BJ (cell line): ENCODE results near the gene TIGD6. TPM values are rescaled to one million over a fixed set of nuclear protein-coding genes. Genes with fewer than 3 reads are reported as not detected.

Source experiments
- CTCF ChIA-PET: fragments of 350-600 bp; formaldehyde crosslinking; extraction: SDS; loops from one replicate; lab custom pipeline; 2021; ENCODE audit warnings: antibody characterized with exemption, inconsistent platforms; lab: Yijun Ruan, JAX
- POLR2A ChIA-PET: fragments of 300-600 bp; sonication (Branson Sonifier 250); formaldehyde crosslinking; extraction: SDS; loops from one replicate; lab custom pipeline; 2021; ENCODE audit warnings: antibody characterized with exemption; lab: Charles Lee
- DNase-seq: peaks from one replicate; pipeline ENCODE4 v3.0.0-alpha.2; 2011; ENCODE audit warnings: low read depth
- H3K27me3 ChIP-seq: 2 replicates; pipeline ENCODE4 v1.6.0; 2011; ENCODE audit warnings: low read length; ENCODE audit not compliant: control insufficient read depth, insufficient read depth
- H3K36me3 ChIP-seq: 2 replicates; pipeline ENCODE4 v1.5.1; 2011; ENCODE audit warnings: low read length; ENCODE audit not compliant: control insufficient read depth, insufficient read depth
- H3K4me3 ChIP-seq: 2 replicates; pipeline ENCODE4 v1.5.1; 2011; ENCODE audit warnings: low read depth, mild to moderate bottlenecking, control low read depth, low read length
- CTCF ChIP-seq: IDR thresholded peaks from 2 replicates; pipeline ENCODE4 v1.5.1; 2011; ENCODE audit warnings: low read depth, mild to moderate bottlenecking, control low read depth, inconsistent platforms, low read length, moderate library complexity; ENCODE audit not compliant: insufficient read depth
- polyA plus RNA-seq: library from polyadenylated mRNA; depleted of rRNA; stranded (reverse); fragments of >200 nt; gene quantifications from 2 replicates; pipeline ENCODE4 v1.2.3, GENCODE V29; 2011

TIGD6 gene
- polyA plus RNA-seq, 1 experiment, result 4.6 TPM

- no peak overlapping the region for H3K4me3 ChIP-seq
- DNase-seq, result no peak
- ChIA-PET CTCF (interaction anchor here (0.6 to 1.2 kb wide), 3 partner anchors 16 to 23 kb away, joined by 3 read pairs; no protein-coding TSS in a partner anchor), POLR2A (no interaction called here)
- peaks cover 23% of the 10 kb centered on the region for H3K36me3 ChIP-seq
- no peak for TF ChIP-seq CTCF
- H3K27me3 ChIP-seq, result no peaks in the 10 kb centered on the region
These were observed 43.3 kb upstream of the TIGD6 start for GRCh38 chr5:150043657-150044328.

GRCh38 chr5:150042459-150042858 lies 42.0 kb upstream of the TIGD6 start:
- ChIA-PET CTCF (interaction anchor here (1.1 kb wide), 1 partner anchor 18 kb away, joined by 4 read pairs; no protein-coding TSS in a partner anchor), POLR2A (no interaction called here)
- TF ChIP-seq CTCF, result no peak
- H3K27me3 ChIP-seq, result no peaks in the 10 kb centered on the region
- H3K36me3 ChIP-seq, result peaks cover 19% of the 10 kb centered on the region
- DNase-seq, result no peak
- no peak overlapping the region for H3K4me3 ChIP-seq

DNA sequence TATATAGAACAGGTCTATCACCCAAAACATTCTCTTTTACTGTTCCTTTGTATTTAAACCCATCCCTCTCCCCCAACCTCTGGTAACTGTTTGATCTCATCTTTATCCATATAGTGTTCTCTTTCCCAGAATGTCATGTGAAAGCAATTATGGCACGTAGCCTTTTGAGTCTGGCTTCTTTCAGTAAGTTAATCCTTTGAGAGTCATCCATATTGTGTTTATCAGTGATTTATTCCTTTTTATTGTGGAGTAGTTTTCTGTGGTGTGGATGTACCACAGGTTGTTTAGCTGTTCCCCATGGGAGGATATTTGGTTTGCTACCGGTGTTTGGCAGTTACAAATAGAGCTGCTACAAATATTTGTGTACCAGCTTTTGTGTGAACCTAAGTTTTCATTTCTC lies 38.1 kb upstream of the TIGD6 start:
- no peak for DNase-seq
- Histone ChIP-seq H3K27me3 (no peaks in the 10 kb centered on the region), H3K36me3 (peaks cover 19% of the 10 kb centered on the region), H3K4me3 (no peak overlapping the region)
- POLR2A ChIA-PET, result no interaction called here
- TF ChIP-seq CTCF, result no peak
- CTCF ChIA-PET, result no interaction called here

GRCh38 chr5:150036513-150036912 lies 36.1 kb upstream of the TIGD6 start:
- peaks cover 22% of the 10 kb centered on the region for H3K36me3 ChIP-seq
- H3K4me3 ChIP-seq, result no peak overlapping the region
- POLR2A ChIA-PET, result interaction anchor here (0.9 kb wide), 1 partner anchor 14 kb away, joined by 3 read pairs; no protein-coding TSS in a partner anchor
- DNase-seq, result peak; percentile 93
- CTCF ChIA-PET, result interaction anchor here (0.7 to 1.3 kb wide), 5 partner anchors 9 to 31 kb away, joined by 3 to 4 read pairs (median 3); no protein-coding TSS in a partner anchor
- no peaks in the 10 kb centered on the region for H3K27me3 ChIP-seq
- TF ChIP-seq CTCF, result no peak

DNA sequence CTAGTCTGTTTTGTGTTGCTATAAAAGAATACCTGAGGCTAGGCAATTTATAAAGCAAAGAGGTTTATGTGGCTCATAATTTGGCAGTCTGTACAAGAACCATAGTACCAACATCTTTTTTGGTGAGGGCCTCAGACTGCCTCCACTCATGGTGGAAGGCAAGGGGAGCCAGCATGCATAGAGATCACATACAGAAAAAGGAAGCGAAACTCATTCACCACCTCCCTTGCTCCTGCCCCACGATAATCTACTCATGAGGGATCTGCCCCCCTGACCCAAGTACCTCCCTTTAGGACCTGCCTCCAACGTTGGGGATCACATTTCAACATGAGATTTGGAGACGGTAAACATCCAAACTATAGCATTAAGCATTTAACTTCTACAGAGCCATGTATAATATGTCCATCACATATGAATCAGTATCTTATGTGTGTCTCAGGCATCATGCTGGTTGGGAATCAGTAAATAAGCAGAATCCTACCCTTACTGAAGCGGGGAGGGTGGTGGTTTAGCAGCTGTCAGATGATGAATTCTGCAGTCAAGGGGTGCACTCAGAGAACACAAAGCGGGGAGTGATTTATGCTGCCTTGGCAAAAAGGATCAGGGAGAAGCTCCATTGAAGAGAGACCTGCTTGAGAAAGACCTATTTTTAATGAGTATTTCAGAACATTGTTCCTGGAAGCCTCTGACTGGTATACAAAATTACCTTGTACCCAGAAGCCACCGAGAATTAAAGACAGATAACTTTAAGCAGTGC lies 34.9 kb upstream of the TIGD6 start:
- DNase-seq, result no peak
- ChIA-PET POLR2A (interaction anchor here (1.1 kb wide), 1 partner anchor 13 kb away, joined by 4 read pairs; no protein-coding TSS in a partner anchor), CTCF (interaction anchor here (0.6 to 1.4 kb wide), 5 partner anchors 12 to 469 kb away, joined by 3 to 5 read pairs (median 3); no protein-coding TSS in a partner anchor)
- Histone ChIP-seq H3K27me3 (no peaks in the 10 kb centered on the region), H3K4me3 (no peak overlapping the region), H3K36me3 (peaks cover 17% of the 10 kb centered on the region)
- no peak for TF ChIP-seq CTCF
